Esophagus muscularis mucosa (tissue), 3 donors: Measurements from ENCODE around the gene MAD1L1.

Source experiments
- CTCF ChIP-seq, 3 experiments: fragments of 200-600 bp in 2 of 3; fragments of 450-650 bp in 1 of 3; sonication (generic) in 2 of 3; IDR thresholded peaks; one replicate each; pipeline ENCODE4 v1.5.1; 2017 to 2019; ENCODE audit warnings: antibody characterized with exemption in 3 of 3, mild to moderate bottlenecking in 2 of 3, moderate library complexity in 1 of 3
- POLR2A ChIP-seq: fragments of 450-650 bp; IDR thresholded peaks from one replicate; pipeline ENCODE4 v1.6.1; 2017; ENCODE audit warnings: antibody characterized with exemption, moderate library complexity, mild to moderate bottlenecking, low read depth
- POLR2AphosphoS5 ChIP-seq, 2 donors: sonication (generic); formaldehyde crosslinking; IDR thresholded peaks; one replicate each; pipeline ENCODE4 v1.6.1; 2017; ENCODE audit warnings: antibody characterized with exemption in 2 of 2

- TF ChIP-seq CTCF (IDR thresholded peaks at IDR 0.05) (no peak), POLR2A (no peak), POLR2AphosphoS5 (IDR thresholded peaks at IDR 0.05) (no peak)
Measured at GRCh38 chr7:2022021-2022409, 210.7 kb downstream of the MAD1L1 start.
